Femur (tissue), 1 donor: ENCODE measurements around the gene JAK3.
"Not testable (repeated sequence)": the region's sequence is repeated elsewhere in the genome, so short reads cannot be mapped to it uniquely, and the experiment has no call there.

ENCODE experiments used
- DNase-seq: peaks from one replicate; pipeline ENCODE4 v3.0.0-alpha.2; 2017

JAK3 gene

DNA sequence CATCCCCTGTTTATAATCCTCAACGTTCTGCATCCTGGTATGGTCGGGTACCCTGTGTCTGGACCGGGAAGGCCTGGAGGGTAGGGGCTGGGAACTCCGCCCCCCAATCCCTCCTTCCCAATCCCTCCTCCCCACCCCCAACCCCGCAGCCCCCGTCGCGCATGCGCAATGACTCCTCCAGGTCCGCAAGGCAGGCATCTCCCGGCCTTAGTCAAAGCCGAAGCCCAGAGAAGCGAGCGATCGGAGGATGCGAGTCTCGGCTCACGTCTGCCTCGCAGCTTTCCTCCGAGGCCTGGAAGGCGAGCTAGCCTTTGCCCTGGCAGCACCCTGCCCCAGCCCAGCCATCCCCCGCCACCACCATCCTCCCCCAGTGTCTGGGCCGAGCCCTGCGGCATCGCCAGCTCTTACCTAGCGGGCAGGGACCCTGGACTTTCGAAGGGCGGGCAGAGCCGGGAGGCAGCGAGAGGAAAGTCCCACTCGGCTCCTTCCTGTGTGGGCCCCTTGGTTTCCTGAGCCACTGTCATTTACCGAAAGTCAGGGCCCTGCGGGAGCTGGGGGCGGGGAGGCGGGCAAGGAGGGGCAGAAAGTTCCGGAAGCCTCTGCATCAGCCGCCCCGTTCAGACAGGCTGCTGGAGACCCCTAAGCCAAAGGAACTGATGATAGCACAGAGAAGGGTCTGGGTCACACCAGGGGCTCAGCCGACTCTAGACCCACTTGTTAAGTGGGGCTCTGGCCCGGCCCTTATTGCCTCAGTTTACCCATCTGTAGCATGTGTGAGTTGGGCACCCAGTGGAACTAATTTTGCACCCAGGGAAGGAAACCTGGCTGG is at the start of gene JAK3:
Gene JAK3, minus strand, starts transcription at position 445 of the 829 bp plus-strand sequence. CDS start 3,565 bp downstream, outside the sequence.
- DNase-seq: peak; percentile 90

DNA sequence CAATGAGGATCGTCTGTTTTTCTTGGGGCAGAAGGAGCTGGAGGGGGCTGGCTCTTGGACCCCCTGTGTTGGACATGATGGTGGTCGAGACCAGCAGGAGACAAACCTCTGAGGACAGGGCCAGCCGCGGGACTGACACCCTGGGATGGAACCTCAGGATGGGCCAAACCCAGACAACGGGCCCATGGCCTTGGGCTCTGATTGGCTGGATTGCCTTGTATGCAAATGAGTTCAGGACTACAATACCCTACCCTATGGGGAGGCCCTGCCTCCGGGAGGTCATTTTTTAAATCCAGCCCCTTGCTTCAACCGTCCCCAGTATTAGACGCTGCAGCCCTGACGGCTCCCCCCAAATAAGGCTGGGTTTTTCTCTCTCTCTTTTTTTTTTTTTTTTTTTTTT is 46.0 kb upstream of the JAK3 start:
- no peak for DNase-seq

- peak; percentile 59 for DNase-seq
These were observed 41.9 kb upstream of the JAK3 start for GRCh38 chr19:17889609-17890214.

DNA sequence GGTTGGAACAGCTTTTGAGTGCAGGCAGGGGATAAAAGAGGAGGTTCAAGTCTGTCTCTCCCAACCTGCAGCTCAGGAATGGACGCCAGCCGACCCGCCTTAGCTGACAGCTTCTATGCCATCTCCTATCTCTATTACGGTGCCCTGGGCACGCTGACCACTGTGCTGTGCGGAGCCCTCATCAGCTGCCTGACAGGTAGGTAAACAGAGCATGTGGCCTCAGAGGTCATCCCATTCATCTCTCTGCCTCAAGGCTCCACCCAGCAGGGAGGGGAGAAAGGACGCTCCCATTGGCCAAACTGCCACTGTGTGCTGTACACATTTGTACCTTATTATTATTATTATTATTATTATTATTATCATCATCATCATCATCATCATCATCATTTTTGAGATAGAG is 40.5 kb upstream of the JAK3 start:
- no peak for DNase-seq

DNA sequence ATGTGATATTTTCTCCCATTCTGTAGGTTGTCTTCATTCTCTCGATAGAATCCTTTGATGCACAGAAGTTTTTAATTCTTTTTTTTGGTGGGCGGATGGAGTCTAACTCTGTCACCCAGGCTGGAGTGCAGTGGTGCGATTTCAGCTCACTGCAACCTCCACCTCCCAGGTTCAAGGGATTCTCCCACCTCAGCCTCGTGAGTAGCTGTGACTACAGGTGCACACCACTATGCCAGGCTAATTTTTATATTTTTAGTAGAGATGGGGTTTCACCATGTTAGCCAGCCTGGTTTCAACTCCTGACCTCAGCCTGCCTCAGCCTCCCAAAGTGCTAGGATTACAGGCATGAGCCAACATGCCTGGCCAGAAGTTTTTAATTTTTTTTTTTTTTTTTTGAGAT is 39.4 kb upstream of the JAK3 start:
- not testable (repeated sequence) for DNase-seq

DNA sequence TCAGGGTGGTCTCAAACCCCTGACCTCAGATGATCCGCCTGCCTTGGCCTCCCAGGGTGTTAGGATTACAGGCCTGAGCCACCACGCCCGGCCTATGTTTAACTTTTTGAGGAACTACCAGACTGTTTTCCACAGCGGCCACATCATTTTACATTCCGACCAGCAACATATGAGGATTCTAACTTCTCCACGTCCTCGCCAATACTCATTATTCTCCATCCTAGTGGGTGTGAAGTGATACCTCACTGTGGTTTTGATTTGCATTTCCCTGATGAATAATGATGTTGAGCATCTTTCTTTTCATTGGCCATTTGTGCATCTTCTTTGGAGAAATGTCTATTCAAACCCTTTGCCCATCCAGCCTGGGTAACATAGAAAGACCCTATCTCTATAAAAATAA is 38.7 kb upstream of the JAK3 start:
- DNase-seq: no peak

DNA sequence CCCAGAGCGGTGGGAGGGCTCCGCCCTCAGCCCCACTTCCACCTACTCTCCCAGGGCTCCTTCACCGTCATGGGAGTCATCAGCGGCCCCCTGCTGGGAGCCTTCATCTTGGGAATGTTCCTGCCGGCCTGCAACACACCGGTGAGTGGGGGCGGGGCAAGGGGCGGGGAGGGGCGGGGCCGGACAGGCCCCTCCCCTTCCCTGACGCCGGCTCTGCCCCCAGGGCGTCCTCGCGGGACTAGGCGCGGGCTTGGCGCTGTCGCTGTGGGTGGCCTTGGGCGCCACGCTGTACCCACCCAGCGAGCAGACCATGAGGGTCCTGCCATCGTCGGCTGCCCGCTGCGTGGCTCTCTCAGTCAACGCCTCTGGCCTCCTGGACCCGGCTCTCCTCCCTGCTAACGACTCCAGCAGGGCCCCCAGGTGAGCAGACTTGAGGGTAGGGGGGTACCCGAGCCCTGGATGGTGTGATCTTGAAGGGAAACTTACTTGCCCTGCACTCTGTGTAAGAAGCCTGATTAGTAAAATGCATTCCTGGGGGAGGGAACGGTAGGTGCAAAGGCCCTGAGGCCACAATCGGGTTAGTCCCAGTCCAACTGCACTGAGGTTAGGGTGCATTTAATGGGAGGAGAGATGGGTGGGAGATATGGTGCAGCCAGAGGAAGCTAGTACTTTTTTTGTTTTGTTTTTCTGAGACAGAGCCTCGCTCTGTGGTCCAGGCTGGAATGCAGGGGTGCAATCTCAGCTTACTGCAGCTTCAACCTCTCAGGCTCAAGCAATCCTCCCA is 36.0 kb upstream of the JAK3 start:
- no peak for DNase-seq

- DNase-seq: no peak
These were observed 33.9 kb upstream of the JAK3 start for GRCh38 chr19:17881701-17882100.

GRCh38 chr19:17879466-17879865 is 31.7 kb upstream of the JAK3 start:
- no peak for DNase-seq

- DNase-seq: no peak
These were observed 29.9 kb upstream of the JAK3 start for GRCh38 chr19:17877696-17878095.

- no peak for DNase-seq
These were observed 27.0 kb upstream of the JAK3 start for GRCh38 chr19:17874758-17875135.

DNA sequence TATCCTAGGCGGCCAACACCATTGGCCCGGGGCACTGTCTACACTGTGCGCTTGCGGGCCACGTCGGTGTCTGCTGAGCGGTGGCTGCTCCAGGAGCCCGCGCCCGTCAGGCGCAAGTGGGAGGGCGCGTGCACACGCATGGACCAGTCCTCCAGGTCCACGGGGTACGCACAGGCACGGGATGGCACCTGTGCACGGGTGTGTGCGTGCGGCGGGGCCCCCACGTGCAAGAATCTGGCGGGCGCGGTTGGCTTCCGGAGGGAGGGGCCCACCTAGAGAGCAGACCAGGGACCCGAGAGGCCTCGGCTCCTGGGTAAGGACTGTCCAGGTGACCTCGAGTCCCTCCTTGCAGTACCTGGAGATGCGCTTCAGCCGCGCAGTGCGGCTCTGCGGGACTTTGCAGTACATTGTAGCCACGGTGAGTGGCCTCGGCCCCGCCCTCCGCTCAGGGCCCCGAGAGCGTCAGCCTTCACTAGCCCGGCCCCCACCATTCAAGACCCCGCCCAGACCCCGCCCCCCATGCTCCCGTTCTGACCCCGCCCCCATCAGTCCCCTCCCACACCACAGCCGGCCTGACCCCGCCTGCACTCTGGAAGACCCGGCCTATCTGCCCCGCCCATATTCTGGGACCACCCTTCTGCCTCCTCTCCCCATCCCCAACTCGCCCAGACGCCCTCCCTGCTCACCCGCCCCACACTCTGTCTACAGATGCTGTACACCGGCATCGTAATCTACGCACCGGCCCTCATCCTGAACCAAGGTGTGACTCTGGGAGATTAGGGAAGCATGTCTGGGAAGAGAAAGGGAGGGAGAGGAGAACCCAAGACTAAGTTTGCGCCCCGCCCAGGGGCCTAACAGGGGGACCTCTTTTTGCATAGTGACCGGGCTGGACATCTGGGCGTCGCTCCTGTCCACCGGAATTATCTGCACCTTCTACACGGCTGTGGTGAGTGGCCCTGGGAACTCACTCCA is 26.3 kb upstream of the JAK3 start:
- DNase-seq: no peak

GRCh38 chr19:17872251-17873001 is 24.6 kb upstream of the JAK3 start:
- DNase-seq: no peak

- no peak for DNase-seq
These were observed 24.1 kb upstream of the JAK3 start, which contains the start of gene SLC5A5 for GRCh38 chr19:17871878-17872250. Gene SLC5A5, plus strand, starts transcription at chr19:17871945. Its CDS starts 375 bp downstream, at chr19:17872320.

DNA sequence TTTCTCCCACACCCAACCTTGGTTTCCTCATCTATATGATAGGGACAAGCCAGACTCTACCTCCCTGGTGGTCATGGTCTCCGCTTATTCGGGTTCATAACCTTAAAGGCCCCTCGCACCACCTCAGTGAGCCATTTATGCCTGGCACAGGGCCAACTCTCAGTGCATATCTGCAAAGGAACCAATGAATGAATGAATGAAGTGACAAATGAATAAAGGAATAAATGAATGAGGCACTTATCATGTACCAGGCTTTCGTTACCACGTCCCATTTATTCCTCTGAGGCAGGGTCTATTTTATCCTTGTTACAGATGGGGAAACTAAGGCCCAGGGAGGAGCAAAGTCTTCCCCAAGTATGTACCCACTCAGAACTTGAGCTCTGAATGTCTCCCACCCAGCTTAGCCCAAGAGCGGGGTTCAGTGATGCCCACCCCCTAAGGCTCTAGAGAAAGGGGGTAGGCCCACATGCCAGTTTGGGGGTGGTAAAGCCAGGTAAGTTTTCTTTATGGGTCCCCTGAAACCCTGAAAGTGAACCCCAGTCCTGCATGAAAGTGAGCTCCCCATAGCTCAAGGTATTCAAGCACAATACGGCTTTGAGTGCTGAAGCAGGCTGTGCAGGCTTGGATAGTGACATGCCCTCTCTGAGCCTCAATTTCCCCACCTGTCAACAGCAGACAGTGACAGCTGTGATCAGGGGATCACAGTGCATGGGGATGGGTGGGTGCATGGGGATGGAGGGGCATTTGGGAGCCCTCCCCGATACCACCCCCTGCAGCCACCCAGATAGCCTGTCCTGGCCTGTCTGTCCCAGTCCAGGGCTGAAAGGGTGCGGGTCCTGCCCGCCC is 23.5 kb upstream of the JAK3 start:
- DNase-seq: no peak

- DNase-seq: no peak
These were observed 21.4 kb upstream of the JAK3 start for GRCh38 chr19:17869114-17869608.

- no peak for DNase-seq
These were observed 20.9 kb upstream of the JAK3 start for GRCh38 chr19:17868669-17869068.

DNA sequence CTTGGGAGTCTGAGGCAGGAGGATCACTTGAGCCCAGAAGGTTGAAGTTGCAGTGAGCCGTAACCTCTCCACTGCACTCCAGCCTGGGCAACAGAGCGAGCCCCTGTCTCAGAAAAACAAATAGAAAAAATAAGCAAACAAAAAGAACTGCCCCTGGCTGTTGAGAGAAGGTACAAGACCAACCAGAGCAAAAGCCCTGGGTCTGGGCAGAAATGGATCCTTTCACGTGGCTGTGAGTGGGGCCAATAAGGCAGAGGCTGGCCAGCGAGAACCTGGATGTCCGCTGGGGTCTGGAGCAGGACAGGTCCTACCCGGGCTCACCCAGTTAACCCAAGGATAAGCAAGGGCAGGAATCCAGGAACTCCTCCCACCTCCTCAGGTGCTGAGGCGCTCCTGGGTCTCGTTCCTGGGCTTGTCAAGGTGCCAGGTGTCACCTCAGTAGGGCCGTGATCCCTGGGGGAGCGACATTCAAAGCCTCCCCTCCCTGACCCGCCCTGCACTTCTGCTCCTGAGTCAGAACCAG is 19.2 kb upstream of the JAK3 start:
- DNase-seq: no peak

DNA sequence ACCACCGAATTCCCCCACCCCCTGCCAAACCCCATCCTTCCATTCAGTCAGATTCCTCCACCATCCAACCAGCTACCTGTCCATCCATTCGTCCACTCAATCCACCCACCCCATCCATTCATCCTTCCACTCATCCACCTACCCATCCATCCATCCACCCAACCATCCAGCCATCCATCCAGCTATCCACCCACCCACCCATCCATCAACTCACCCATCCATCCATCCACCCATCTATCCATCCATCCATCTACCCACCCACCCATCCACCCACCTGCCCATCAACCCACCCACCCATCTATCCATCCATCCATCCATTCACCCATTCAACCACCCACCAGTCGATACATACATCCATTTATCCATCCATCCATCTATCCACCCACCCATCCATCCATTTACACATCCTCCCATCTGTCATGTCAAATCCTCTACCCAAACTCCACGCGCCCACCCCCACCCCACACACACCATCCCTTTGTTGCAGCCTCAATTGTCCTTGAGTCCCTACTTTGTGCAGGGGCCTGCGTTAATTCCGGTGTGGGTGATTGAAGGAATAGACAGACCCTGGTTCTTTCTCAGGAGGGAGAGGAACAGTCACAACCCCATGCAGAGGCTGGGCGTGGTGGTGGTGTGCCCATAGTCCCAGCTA is 18.7 kb upstream of the JAK3 start:
- DNase-seq: no peak
